GM12891 (cell line): Measurements from ENCODE around the gene DRD1.
"Not testable (repeated sequence)": the region's sequence is repeated elsewhere in the genome, so short reads cannot be mapped to it uniquely, and the experiment has no call there.

Experiments
- PAX5 ChIP-seq: IDR thresholded peaks from 2 replicates; pipeline ENCODE4 v1.6.1; 2011; ENCODE audit warnings: low read length, moderate library complexity, mild to moderate bottlenecking; ENCODE audit not compliant: insufficient read depth, severe bottlenecking
- POLR2A ChIP-seq: IDR thresholded peaks from 2 replicates; pipeline ENCODE4 v1.6.1; 2011; ENCODE audit warnings: low read depth, low read length, control low read depth
- POLR2AphosphoS5 ChIP-seq: IDR thresholded peaks from 2 replicates; pipeline ENCODE4 v1.6.1; 2011; ENCODE audit warnings: low read depth, low read length, control low read depth
- POU2F2 ChIP-seq: IDR thresholded peaks from 2 replicates; pipeline ENCODE4 v1.6.1; 2011; ENCODE audit warnings: low read depth, mild to moderate bottlenecking, control low read depth, low read length, moderate library complexity
- SPI1 ChIP-seq: IDR thresholded peaks from 2 replicates; pipeline ENCODE4 v1.6.1; 2011; ENCODE audit warnings: low read depth, low read length, control low read depth
- TAF1 ChIP-seq: IDR thresholded peaks from 2 replicates; pipeline ENCODE4 v1.6.1; 2011; ENCODE audit warnings: low read depth, low read length, control low read depth

DNA sequence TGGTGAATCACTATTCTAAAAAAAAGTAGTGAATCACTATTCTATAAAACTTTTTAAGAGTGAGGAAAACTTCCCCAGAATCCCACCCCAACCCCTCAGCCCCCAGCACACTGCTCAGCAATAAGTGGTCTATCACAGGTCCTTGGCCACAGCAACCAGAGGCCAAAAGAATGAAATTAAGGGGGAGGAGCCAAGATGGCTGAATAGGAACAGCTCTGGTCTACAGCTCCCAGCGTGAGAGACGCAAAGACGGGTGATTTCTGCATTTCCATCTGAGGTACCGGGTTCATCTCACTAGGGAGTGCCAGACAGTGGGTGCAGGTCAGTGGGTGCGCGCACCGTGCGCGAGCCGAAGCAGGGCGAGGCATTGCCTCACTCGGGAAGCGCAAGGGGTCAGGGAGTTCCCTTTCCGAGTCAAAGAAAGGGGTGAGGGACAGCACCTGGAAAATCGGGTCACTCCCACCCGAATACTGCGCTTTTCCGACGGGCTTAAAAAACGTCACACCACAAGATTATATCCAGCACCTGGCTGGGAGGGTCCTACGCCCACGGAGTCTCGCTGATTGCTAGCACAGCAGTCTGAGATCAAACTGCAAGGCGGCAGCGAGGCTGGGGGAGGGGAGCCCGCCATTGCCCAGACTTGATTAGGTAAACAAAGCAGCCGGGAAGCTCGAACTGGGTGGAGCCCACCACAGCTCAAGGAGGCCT is 46.2 kb downstream of the DRD1 start:
- TF ChIP-seq POLR2AphosphoS5, POLR2A, TAF1, POU2F2, SPI1, PAX5: not testable (repeated sequence)
